Right atrium auricular region (tissue), 2 donors: Measurements from ENCODE around the gene LGR6. TPM values are rescaled to one million over a fixed set of nuclear protein-coding genes. Genes with fewer than 3 reads are reported as not detected.

ENCODE experiments used
- DNase-seq: peaks from one replicate; pipeline ENCODE4 v3.0.0-alpha.2; 2019; ENCODE audit warnings: low spot score
- H3K27ac ChIP-seq, 2 donors: fragments of 200-600 bp; sonication (generic); 1 replicate in 1 of 2; 2 replicates in 1 of 2; pipeline ENCODE4 v1.5.1; 2016 to 2019
- H3K27me3 ChIP-seq, 2 donors: fragments of 200-600 bp; sonication (generic); one replicate each; pipeline versions ENCODE4 v1.5.1 to v1.6.0; 2017 to 2019
- H3K36me3 ChIP-seq: fragments of 200-600 bp; sonication (generic); one replicate; pipeline ENCODE4 v1.5.1; 2016
- H3K4me1 ChIP-seq, 2 donors: fragments of 200-600 bp; sonication (generic); one replicate each; pipeline versions ENCODE4 v1.5.1 to v1.6.0; 2017 to 2019
- H3K4me3 ChIP-seq, 2 donors: fragments of 200-600 bp; sonication (generic); 1 replicate in 1 of 2; 2 replicates in 1 of 2; pipeline ENCODE4 v1.5.1; 2017 to 2019; ENCODE audit warnings: mild to moderate bottlenecking in 1 of 2, moderate library complexity in 1 of 2
- H3K9me3 ChIP-seq, 2 donors: fragments of 200-600 bp; sonication (generic); one replicate each; pipeline ENCODE4 v1.5.1; 2019
- total RNA-seq, 2 donors: library from RNA; depleted of rRNA; stranded (reverse); fragments of >200 nt; gene quantifications; one replicate each; pipeline ENCODE4 v1.1.0, GENCODE V29; 2016
- TF ChIP-seq, protein P1 (sequence below), 2 donors: fragments of 200-600 bp; sonication (generic); IDR thresholded peaks; one replicate each; pipeline ENCODE4 v1.5.1; 2019; ENCODE audit warnings: antibody characterized with exemption in 2 of 2

Gene LGR6
- total RNA-seq, 2 donors from 2014 or later = 5.5 to 17.0 TPM

DNA sequence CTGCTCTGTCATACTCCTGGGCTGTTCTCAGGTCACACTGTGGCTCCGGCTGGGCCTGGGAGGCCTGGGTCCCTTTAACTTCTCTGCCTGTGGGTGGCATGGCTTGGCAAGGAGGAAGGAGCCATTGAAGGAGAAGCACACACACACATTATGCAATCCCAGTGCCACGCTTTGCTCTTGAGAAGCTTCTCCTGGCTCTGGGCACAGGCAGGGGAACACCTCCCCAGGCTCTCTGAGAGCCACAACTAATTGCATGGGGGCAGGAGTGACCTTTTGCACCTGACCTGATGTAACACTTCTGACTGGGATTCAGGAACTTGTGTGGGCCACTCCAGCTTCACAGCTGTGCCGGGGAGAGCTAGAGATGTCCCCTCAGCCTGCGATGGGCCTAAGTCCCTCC, 23.1 kb downstream of the LGR6 start:
- Histone ChIP-seq H3K36me3 (no peaks in the 10 kb centered on the region), H3K9me3 (no peaks in the 10 kb centered on the region), H3K27me3 (no peaks in the 10 kb centered on the region), H3K4me1 (peaks cover 0 to 7% of the 10 kb centered on the region in 2 donors), H3K27ac (no peak overlapping the region), H3K4me3 (no peak overlapping the region)
- TF ChIP-seq, protein P1, sequence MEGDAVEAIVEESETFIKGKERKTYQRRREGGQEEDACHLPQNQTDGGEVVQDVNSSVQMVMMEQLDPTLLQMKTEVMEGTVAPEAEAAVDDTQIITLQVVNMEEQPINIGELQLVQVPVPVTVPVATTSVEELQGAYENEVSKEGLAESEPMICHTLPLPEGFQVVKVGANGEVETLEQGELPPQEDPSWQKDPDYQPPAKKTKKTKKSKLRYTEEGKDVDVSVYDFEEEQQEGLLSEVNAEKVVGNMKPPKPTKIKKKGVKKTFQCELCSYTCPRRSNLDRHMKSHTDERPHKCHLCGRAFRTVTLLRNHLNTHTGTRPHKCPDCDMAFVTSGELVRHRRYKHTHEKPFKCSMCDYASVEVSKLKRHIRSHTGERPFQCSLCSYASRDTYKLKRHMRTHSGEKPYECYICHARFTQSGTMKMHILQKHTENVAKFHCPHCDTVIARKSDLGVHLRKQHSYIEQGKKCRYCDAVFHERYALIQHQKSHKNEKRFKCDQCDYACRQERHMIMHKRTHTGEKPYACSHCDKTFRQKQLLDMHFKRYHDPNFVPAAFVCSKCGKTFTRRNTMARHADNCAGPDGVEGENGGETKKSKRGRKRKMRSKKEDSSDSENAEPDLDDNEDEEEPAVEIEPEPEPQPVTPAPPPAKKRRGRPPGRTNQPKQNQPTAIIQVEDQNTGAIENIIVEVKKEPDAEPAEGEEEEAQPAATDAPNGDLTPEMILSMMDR (IDR thresholded peaks at IDR 0.05) = no peak
- no peak for DNase-seq

GRCh38 chr1:202217516-202217915, 23.9 kb downstream of the LGR6 start:
- no peak for DNase-seq
- Histone ChIP-seq H3K27ac (no peak overlapping the region), H3K9me3 (no peaks in the 10 kb centered on the region), H3K36me3 (no peaks in the 10 kb centered on the region), H3K4me3 (no peak overlapping the region), H3K27me3 (no peaks in the 10 kb centered on the region), H3K4me1 (peaks cover 0 to 13% of the 10 kb centered on the region in 2 donors)
- TF ChIP-seq, protein P1 (IDR thresholded peaks at IDR 0.05) = no peak

DNA sequence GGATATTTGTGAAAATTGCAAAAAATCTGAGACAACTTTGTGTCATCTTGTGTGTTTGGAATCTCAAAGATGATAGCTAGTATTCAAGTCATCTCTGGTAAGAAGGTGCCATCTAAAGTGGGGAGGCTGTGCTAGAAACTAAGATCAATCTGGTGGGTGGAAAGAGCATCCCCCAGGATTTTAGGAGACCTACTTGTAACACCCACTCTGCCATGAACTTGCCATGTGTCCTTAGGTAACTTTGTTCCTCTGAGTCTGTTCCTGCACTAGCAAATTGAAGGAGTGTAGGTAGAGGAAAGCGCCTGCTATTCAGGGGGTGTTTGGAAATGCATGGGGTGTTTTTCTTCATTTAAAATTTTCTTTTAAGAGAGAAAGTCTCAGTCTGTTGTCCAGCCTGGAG, 24.4 kb downstream of the LGR6 start:
- no peaks in the 10 kb centered on the region for H3K36me3 ChIP-seq
- no peak for DNase-seq
- no peak overlapping the region for H3K4me3 ChIP-seq
- no peaks in the 10 kb centered on the region for H3K9me3 ChIP-seq
- peaks cover 0 to 17% of the 10 kb centered on the region in 2 donors for H3K4me1 ChIP-seq
- H3K27me3 ChIP-seq = no peaks in the 10 kb centered on the region
- H3K27ac ChIP-seq = no peak overlapping the region
- TF ChIP-seq, protein P1 (IDR thresholded peaks at IDR 0.05) = no peak

- Histone ChIP-seq H3K27me3 (no peaks in the 10 kb centered on the region), H3K4me1 (peaks cover 0 to 22% of the 10 kb centered on the region in 2 donors), H3K36me3 (no peaks in the 10 kb centered on the region)
These were observed 27.1 kb downstream of the LGR6 start for GRCh38 chr1:202220733-202221132.

DNA sequence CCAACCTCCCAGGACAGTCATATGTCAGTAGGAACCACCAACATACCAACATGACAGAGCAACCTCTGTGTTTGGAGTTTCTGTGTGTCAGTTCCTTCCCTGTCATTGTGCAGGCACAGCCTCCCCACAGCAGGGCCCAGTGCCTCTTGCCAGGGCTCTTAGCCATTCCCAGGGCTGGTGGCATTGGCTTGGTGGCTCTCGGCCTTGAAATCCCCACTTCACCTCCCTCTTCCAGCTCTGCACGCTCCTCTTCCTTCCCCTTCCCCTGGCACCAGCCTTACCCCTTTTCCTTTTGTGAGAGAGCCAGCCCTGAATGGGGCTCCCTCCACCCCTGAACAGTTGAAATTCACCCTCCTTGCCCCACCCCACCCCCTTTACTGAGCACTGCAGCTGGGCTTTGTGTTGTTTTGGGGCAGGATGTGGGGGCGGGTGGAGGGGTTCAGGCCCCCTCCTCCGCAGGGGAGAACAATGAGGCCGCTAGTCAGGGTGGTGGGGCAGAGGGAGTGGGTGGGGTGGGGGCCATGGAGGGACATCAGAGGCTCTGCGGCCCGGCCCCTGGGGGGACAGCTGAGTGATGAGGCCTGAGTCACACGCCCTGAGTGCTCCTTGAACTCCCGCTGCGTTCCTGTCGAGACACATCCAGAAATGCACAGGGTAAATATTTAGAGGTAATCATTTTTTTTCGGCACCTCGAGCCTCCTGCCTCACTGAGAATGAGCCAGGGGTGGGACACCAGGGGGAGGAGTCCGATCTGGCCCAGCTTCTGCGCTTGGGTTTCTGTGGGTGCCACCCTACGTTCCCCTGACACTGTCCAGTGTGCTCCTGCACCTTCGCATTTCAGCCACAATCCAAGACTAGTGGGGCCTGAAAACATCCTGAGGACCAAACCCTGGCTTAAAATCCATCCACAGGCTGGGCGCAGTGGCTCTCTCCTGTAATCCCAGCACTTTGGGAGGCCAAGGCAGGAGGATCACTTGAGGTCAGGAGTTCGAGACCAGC, 28.6 kb downstream of the LGR6 start:
- Histone ChIP-seq H3K27ac (no peak overlapping the region), H3K4me1 (peaks cover 0 to 22% of the 10 kb centered on the region in 2 donors), H3K27me3 (no peaks in the 10 kb centered on the region), H3K9me3 (no peaks in the 10 kb centered on the region), H3K36me3 (no peaks in the 10 kb centered on the region), H3K4me3 (no peak overlapping the region)
- DNase-seq = no peak
- TF ChIP-seq, protein P1 (IDR thresholded peaks at IDR 0.05) = no peak

More at GRCh38 chr1:202220733-202221132, 27.1 kb downstream of the LGR6 start:
- no peak for DNase-seq
- H3K4me3 ChIP-seq = no peak overlapping the region
- TF ChIP-seq, protein P1 (IDR thresholded peaks at IDR 0.05) = no peak
- H3K27ac ChIP-seq = no peak overlapping the region
- no peaks in the 10 kb centered on the region for H3K9me3 ChIP-seq
